GM08714 (cell line): ENCODE results near the gene CDK5R1.

Experiments used
- H3K4me3 ChIP-seq: fragments of 200-500 bp; sonication (Bioruptor generic); 2 replicates; pipeline ENCODE4 v1.5.1; 2014; ENCODE audit warnings: mild to moderate bottlenecking, low read length, inconsistent platforms
- ZNF274 ChIP-seq: IDR thresholded peaks from 2 replicates; pipeline ENCODE4 v1.6.1; 2012; ENCODE audit warnings: mild to moderate bottlenecking, low read depth, low read length

Gene CDK5R1

GRCh38 chr17:32493976-32494513 lies 7.3 kb downstream of the CDK5R1 start:
- no peak overlapping the region for H3K4me3 ChIP-seq
- no peak for TF ChIP-seq ZNF274

- TF ChIP-seq ZNF274 = no peak
- no peak overlapping the region for H3K4me3 ChIP-seq
These were observed 8.0 kb downstream of the CDK5R1 start for GRCh38 chr17:32494621-32495358.

DNA sequence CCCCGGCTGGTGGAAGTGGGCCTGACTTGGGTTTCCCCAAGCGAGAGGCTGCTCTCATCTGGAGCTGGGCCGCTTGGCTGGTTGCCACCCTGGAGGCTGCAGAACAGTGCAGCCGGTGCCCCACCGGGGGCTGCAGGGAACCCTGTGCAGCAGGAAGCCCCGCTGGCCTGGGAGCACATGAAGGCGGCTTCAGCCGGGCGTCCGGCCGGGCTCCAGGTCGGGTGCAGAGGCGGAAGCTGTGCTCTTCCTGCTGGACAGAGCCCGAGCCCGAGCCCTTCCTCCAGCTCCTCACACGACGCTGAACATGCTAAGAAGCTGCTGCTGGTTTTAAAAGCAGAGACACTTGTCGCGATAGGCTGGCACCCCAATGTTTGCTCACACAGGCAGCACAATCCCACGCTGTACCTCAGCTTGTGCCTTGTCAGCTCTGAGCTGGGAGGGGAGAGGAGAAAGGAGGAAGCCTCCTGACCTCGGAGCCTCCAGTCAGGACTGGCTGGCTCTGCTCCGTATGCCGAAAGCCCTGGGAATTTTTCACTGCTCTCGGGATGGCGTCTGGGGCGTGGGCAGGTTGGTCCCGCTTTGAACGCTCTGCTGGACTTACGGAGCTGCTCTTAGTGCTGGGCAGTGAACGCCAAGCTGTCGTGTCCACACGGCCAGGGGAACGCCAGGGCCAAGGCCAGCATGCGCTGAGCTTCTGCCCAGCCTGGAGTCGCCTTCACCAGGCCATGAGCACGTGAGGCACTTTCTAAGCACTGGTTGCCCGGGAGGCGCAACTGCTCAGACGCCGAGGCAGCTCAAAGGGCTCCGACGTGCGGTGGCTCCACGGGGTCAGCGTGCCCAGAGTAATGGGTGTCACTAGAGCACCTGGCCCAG lies 8.8 kb downstream of the CDK5R1 start:
- TF ChIP-seq ZNF274 = no peak
- H3K4me3 ChIP-seq = no peak overlapping the region

DNA sequence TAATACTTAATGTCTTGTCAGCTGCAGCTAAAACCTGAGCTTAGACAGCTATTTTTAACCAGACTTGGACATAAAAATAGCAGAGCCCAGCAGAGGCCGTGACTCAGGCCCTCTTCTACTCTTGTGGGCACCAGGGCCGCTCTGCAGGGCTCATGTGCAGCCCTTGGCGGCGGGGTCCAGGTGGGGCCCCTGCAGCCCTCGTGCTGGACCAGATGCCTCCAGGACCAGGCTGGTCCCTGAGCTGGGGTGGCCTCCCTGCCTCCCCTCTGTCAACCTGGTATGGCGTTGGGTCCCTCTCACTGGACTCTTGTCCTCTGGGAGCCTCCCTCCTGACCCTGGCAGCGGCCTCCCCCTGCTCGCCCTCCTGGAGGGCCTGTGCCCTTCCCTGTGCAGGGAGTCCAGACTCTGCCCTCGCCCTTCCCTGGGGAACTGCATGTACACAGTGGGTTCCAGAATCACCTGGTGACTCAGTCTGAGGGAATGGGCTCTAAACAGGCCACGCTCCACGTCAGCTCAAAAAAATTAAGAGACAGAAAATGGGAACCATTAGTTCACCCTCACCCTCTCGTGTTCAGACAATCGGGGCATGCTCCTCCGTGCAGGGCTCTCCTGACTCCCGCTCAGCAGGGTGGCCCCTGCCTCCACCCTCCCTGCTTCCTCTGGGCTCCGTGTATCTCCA lies 9.7 kb downstream of the CDK5R1 start:
- no peak overlapping the region for H3K4me3 ChIP-seq
- TF ChIP-seq ZNF274 = no peak

DNA sequence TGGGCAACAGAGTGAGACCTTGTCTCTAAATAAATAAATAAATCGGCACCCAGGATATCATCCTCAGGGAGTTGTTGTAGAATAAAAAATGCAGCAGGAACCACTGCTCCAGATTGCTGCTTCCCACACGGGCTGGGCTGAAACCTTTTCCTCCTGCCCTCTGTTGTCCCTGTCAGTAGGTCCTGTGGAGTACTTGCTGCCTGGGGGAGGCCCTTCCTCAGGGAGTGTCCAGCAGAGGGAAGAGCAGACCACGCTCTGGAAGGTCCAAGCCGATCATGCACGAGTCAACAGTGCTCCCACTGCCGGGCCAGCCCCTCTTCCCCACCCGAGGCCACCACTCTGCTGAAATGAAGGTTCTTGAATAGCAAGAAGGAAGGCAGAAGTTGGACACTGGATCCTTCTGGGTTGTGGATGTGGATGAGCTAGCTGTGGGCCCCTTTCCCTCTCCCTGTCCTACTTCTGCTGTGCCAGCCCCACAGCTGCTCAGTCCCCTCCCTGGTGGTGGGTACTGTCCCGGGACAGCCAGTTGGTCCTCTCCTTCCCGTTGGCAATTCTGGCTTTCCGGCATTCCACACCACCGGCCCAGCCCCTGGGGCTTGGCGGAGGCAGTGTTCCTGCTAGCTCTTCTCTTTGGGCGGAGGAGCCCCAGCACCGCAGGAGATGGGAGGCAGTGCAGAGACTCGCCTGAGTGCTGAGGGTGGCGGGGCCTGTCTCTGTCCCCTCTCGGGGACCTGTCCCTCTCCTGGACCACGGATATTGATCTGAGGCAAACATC lies 10.8 kb downstream of the CDK5R1 start:
- no peak for TF ChIP-seq ZNF274
- no peak overlapping the region for H3K4me3 ChIP-seq

- no peak overlapping the region for H3K4me3 ChIP-seq
- TF ChIP-seq ZNF274 = no peak
These were observed 11.6 kb downstream of the CDK5R1 start for GRCh38 chr17:32498391-32498790.

- no peak for TF ChIP-seq ZNF274
- no peak overlapping the region for H3K4me3 ChIP-seq
These were observed 15.2 kb downstream of the CDK5R1 start for GRCh38 chr17:32502013-32502412.

DNA sequence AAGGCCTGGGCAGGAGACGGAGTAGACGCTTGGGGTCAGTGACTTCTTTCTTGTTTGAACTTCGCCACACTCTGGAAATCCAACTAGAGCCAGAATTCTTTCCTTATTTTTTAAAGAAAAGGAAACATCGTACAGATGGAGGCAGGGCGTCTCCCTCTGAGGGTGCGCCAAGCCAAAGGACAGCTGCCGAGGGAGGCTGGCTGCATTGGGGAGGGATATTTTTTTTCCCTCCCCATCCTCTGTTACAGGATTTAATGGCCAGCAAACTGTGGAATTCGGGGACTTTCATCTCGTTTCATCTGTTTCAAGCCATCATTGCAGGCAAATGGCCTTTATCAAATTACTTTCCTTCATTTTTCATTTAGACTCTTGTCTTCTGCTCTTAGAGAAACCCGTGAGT lies 15.9 kb downstream of the CDK5R1 start:
- TF ChIP-seq ZNF274 = no peak
- no peak overlapping the region for H3K4me3 ChIP-seq

DNA sequence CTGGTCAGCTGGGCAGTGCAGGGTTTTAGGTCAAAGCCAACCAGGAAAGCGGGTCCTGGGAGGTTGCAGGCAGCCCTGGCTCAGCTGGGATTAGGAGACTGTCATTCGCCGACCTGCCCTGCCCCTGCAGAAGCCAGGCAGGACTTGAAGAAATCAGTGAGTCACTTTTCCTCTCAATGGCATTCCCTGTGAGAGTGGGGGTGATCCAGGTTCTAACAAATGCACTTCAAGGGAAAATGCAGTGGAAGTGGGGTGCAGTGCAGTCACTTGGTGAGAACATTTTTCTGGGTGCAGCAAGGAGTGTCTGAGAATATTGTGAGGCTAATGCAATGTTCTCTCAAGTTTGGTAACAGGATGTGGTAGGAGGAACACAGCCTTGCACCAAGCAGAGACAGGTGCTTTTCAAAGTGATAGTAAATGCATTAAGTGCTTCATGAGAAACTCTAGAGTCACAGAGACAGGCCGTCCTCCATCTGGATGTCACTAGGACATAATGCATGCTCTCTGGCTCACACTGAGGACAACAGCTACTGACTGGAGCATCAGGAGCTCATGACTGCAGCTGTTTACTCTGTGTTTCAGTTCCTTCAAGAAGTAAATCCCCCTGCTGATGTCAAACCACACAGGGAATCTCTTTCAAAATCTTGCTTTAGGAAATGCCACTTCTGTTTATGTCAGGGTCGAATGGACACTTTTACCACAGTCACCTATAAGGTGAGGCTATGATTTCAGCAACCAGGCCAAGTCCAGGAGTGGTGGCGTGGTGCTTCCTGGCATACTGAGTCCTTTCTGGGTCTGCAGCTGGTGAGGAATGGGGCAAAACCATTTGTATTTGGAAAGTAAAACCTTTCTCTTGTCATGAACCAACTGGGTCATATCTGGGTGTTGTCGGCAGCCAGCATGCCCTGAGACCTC lies 16.7 kb downstream of the CDK5R1 start:
- no peak overlapping the region; the same call in 1 of the 2 replicates for H3K4me3 ChIP-seq
- no peak for TF ChIP-seq ZNF274

DNA sequence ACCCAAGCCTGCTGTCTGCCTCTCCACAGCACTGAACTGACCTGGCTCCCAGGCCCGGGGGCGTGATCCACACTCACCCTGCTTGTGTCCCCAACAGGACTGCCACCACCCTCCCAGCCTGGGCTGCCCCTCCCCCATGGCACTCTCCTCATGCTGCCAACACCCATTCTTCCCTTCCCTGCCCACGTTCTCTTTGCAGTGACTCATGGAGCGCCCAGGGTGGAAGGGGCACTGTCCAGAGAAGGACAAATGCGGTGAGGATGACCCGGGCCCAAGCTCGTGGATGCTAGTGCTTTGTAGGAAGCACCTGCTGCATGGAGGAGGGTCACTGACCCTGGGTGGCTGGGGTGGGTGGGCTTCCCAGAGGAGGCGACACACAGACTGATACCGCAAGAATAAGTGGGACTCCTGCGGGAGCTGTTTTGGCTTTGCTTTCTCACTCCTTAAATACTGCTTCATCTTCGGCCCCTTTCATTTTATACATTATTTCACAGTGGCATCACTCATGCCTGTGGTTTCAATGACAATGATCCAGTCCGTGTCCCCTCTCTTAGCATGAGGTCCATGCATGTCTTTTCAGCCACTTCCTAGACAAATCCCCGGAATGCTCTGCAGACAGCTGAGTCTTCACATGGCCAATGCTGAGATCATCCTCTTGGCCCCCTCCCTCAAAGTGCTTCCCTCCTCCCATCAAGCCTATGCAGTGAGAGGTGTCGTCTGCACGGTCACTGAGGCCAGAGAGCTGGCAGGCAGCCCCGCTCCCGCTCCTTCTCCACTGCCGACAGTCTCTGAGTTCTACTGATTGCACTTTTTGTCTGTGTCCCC lies 17.6 kb downstream of the CDK5R1 start:
- no peak for TF ChIP-seq ZNF274
- H3K4me3 ChIP-seq = no peak overlapping the region; the same call in 1 of the 2 replicates

DNA sequence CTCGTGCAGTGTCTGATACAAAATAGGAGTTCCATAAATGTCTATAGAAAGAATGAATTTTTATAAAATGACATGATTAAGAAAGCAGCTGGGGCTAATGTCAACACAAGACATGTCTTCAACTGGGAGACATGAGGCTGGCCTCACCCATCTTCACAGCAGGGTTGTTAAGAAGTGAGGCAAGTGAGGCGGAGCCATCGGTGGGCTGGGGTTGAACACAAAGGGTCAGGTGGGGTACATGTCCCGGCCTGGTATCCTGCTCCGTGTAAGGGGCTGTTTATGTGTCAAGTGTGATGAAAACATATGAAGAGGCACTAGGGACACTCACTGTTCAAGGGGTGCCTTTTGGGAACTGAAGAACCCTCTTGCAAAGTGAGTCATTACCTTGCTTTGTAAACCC lies 22.1 kb downstream of the CDK5R1 start:
- TF ChIP-seq ZNF274 = no peak
- H3K4me3 ChIP-seq = no peak overlapping the region

DNA sequence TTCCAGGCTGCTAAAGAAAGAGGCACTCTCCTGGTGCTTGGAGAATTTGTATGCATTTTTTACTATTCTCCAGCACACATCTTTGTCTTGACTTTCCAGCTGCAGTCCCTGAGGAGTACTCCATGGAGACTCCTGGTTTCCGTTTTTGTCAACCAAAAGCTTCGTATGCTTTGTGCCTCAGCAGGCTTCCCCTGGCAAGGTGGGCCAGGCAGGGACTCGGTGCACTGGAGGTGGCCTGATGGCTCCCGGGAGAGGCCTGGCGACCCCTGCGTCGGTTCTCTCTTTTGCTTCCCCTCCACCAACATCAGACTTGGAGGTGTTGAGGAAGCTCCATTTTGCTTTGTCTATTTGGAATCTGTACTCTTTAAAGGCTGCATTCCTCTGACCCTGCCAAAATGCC lies 23.7 kb downstream of the CDK5R1 start:
- H3K4me3 ChIP-seq = no peak overlapping the region
- no peak for TF ChIP-seq ZNF274

- TF ChIP-seq ZNF274 = no peak
- no peak overlapping the region for H3K4me3 ChIP-seq
These were observed 25.5 kb downstream of the CDK5R1 start for GRCh38 chr17:32512328-32512727.
